NCI-H526 (cell line): ENCODE results near the gene ARHGEF7.

ENCODE experiments used
- DNase-seq, 2 experiments: peaks; one replicate each; lab custom pipeline; 2025; lab: John Stamatoyannopoulos, UW

The ARHGEF7 gene

GRCh38 chr13:111346101-111346680 is 231.1 kb downstream of the ARHGEF7 start:
- no peak for DNase-seq

GRCh38 chr13:111347438-111347837 is 232.3 kb downstream of the ARHGEF7 start:
- DNase-seq, result no peak

- no peak for DNase-seq
Measured at GRCh38 chr13:111353508-111353907, 238.4 kb downstream of the ARHGEF7 start.

GRCh38 chr13:111354789-111355188 is 239.7 kb downstream of the ARHGEF7 start:
- DNase-seq, result no peak
